HepG2 (cell line): ENCODE measurements around the gene BEAN1. TPM values are rescaled to one million over a fixed set of nuclear protein-coding genes. Genes with fewer than 3 reads are reported as not detected.
A peak's percentile ranks its signal among the peaks of the same experiment; 100 is the strongest.

Experiments used
- ATAC-seq: fragments of 200-7000 bp; cut with Tn5 transposase; 3 replicates; pipeline ENCODE4 v1.9.1; 2020; ENCODE audit warnings: mild to moderate bottlenecking, moderate library complexity
- BruUV-seq: library from RNA; stranded (reverse); fragments of 400-500 nt; replicated peaks from 2 replicates; lab custom pipeline; 2021; lab: Mats Ljungman, UMichigan
- CTCF ChIA-PET: fragments of 300-600 bp; formaldehyde crosslinking; extraction: SDS; loops from one replicate; lab custom pipeline; 2021; ENCODE audit warnings: low total read pairs, inconsistent platforms, low intra/inter-chr PET ratio; lab: Yijun Ruan, JAX
- POLR2A ChIA-PET: fragments of 350-600 bp; sonication (Branson Sonifier 250); formaldehyde crosslinking; loops from one replicate; lab custom pipeline; 2020; ENCODE audit warnings: antibody characterized with exemption, inconsistent platforms; lab: Yijun Ruan, JAX
- DNase-seq: peaks from one replicate; pipeline ENCODE4 v3.0.0-alpha.2; 2015; ENCODE audit warnings: low spot score
- FAIRE-seq: peaks from 3 replicates; lab custom pipeline; 2011; peaks lifted over from hg19 to GRCh38; lab: Jason Lieb, UNC
- H2AFZ ChIP-seq: one replicate; pipeline ENCODE4 v1.6.1; 2011; ENCODE audit warnings: low read length, inconsistent platforms
- H3K27ac ChIP-seq: fragments of 300-600 bp; 3 replicates; pipeline ENCODE4 v1.8.0; 2011; ENCODE audit warnings: mixed run types, mild to moderate bottlenecking, mixed read lengths, low read length, inconsistent platforms; ENCODE audit not compliant: insufficient read depth; ENCODE audit errors: extremely low read length
- H3K27me3 ChIP-seq, 2 experiments: fragments of 200-600 bp in 1 of 2; 2 replicates in 1 of 2; 3 replicates in 1 of 2; pipeline versions ENCODE4 v1.6.0 to v1.8.0; 2011; ENCODE audit warnings: low read length in 2 of 2, mild to moderate bottlenecking in 2 of 2, moderate library complexity in 2 of 2, inconsistent platforms in 1 of 2; ENCODE audit not compliant: insufficient read depth in 2 of 2, control insufficient read depth in 1 of 2
- H3K36me3 ChIP-seq, 2 experiments: fragments of 200-600 bp in 1 of 2; replicated peaks in 1 of 2; 2 replicates in 1 of 2; 3 replicates in 1 of 2; pipeline versions ENCODE4 v1.5.1 to v1.8.0; 2011; ENCODE audit warnings: low read length in 2 of 2, inconsistent platforms in 1 of 2; ENCODE audit not compliant: insufficient read depth in 2 of 2, control insufficient read depth in 1 of 2
- H3K4me1 ChIP-seq: 2 replicates; pipeline ENCODE4 v1.5.1; 2012; ENCODE audit warnings: low read length, inconsistent platforms; ENCODE audit not compliant: insufficient read depth
- H3K4me2 ChIP-seq: 2 replicates; pipeline ENCODE4 v1.6.0; 2011; ENCODE audit warnings: low read depth, low read length, inconsistent platforms
- H3K4me3 ChIP-seq, 3 experiments: fragments of 200-600 bp in 1 of 3; sonication (generic), shearing (Covaris generic) in 1 of 3; replicated peaks in 1 of 3; 2 replicates each; pipeline ENCODE4 v1.5.1; 2011 to 2016; ENCODE audit warnings: low read length in 3 of 3, inconsistent platforms in 2 of 3, low read depth in 2 of 3, mild to moderate bottlenecking in 2 of 3, control low read depth in 1 of 3, mixed read lengths in 1 of 3; ENCODE audit not compliant: insufficient read depth in 1 of 3
- H3K79me2 ChIP-seq: one replicate; pipeline ENCODE4 v1.6.1; 2011; ENCODE audit warnings: low read length, inconsistent platforms; ENCODE audit not compliant: insufficient read depth
- H3K9ac ChIP-seq: 2 replicates; pipeline ENCODE4 v1.6.0; 2011; ENCODE audit warnings: mild to moderate bottlenecking, low read depth, low read length, inconsistent platforms; ENCODE audit not compliant: insufficient read depth
- H3K9me3 ChIP-seq: 2 replicates; pipeline ENCODE4 v1.5.1; 2012; ENCODE audit warnings: mild to moderate bottlenecking, low read length
- H4K20me1 ChIP-seq: 2 replicates; pipeline ENCODE4 v1.6.0; 2011; ENCODE audit warnings: inconsistent platforms, mild to moderate bottlenecking, low read length, moderate library complexity; ENCODE audit not compliant: insufficient read depth
- ADNP ChIP-seq: sonication (generic); formaldehyde crosslinking; IDR thresholded peaks from 2 replicates; pipeline ENCODE4 v1.4.0; 2020; ENCODE audit warnings: missing genetic modification reagents
- CREB3 ChIP-seq: sonication (generic); formaldehyde crosslinking; IDR thresholded peaks from 2 replicates; pipeline ENCODE4 v1.5.0; 2020; ENCODE audit warnings: missing genetic modification reagents
- HMGA1 ChIP-seq: sonication (generic); formaldehyde crosslinking; conservative IDR thresholded peaks from 2 replicates; pipeline ENCODE4 v1.4.0; 2020; ENCODE audit warnings: missing genetic modification reagents
- HNF4A ChIP-seq: sonication (generic); formaldehyde crosslinking; IDR thresholded peaks from 2 replicates; pipeline ENCODE4 v1.4.0; 2020; ENCODE audit warnings: missing genetic modification reagents
- ISX ChIP-seq: sonication (generic); formaldehyde crosslinking; conservative IDR thresholded peaks from 2 replicates; pipeline ENCODE4 v1.5.0; 2020; ENCODE audit warnings: missing genetic modification reagents
- KDM5B ChIP-seq: sonication (generic); formaldehyde crosslinking; IDR thresholded peaks from 2 replicates; pipeline ENCODE4 v1.4.0; 2020; ENCODE audit warnings: missing genetic modification reagents, mild to moderate bottlenecking, borderline replicate concordance
- LRRFIP1 ChIP-seq: sonication (generic); formaldehyde crosslinking; conservative IDR thresholded peaks from 2 replicates; pipeline ENCODE4 v1.4.0; 2020; ENCODE audit warnings: missing genetic modification reagents
- ZFP36 ChIP-seq: fragments of 150-350 bp; IDR thresholded peaks from 2 replicates; pipeline ENCODE4 v1.6.1; 2018; ENCODE audit warnings: borderline replicate concordance, low read length, low read depth; ENCODE audit not compliant: partially characterized antibody
- ZMYM3 ChIP-seq: sonication (generic); formaldehyde crosslinking; IDR thresholded peaks from 2 replicates; pipeline ENCODE4 v1.5.1; 2020; ENCODE audit warnings: mild to moderate bottlenecking, missing genetic modification reagents
- ZNF496 ChIP-seq: sonication (generic); formaldehyde crosslinking; IDR thresholded peaks from 2 replicates; pipeline ENCODE4 v1.8.1; 2023; ENCODE audit warnings: mild to moderate bottlenecking, moderate library complexity, missing genetic modification reagents; ENCODE audit not compliant: insufficient replicate concordance
- ZNF737 ChIP-seq: sonication (generic); formaldehyde crosslinking; IDR thresholded peaks from 2 replicates; pipeline ENCODE4 v1.5.0; 2020; ENCODE audit warnings: missing genetic modification reagents, mild to moderate bottlenecking, borderline replicate concordance
- ZNF772 ChIP-seq: sonication (generic); formaldehyde crosslinking; IDR thresholded peaks from 2 replicates; pipeline ENCODE4 v1.5.0; 2020; ENCODE audit warnings: mild to moderate bottlenecking, missing genetic modification reagents
- WGBS: methylation state at CpG from one replicate; pipeline ENCODE4 v1.1.6; 2017; ENCODE audit warnings: low lambda C conversion rate; 5-methylcytosine and 5-hydroxymethylcytosine counted together
- in situ Hi-C: cut with HindIII; loops from 2 replicates; pipeline ENCODE4 v1.10.0; 2017; ENCODE audit warnings: low pct_unique_long_range_greater_than_20kb; ENCODE audit not compliant: extremely low pct_ligation_motif_present
- intact Hi-C: fragments of 100-400 bp; cut with micrococcal nuclease; formaldehyde crosslinking; loops from one replicate; pipeline ENCODE4 v1.10.0; 2022; ENCODE audit not compliant: unreplicated experiment
- polyA plus RNA-seq, 8 experiments: library from polyadenylated mRNA; depleted of rRNA in 3 of 8; stranded (reverse) in 7 of 8; unstranded in 1 of 8; fragments of >200 nt; fragmentation: Illumina TruSeq in 4 of 8; extraction: Trizol in 4 of 8; gene quantifications; 2 replicates each; pipeline versions ENCODE4 v1.2.1 to v1.2.3, GENCODE V29; 2011 to 2016; ENCODE audit warnings: low read depth in 4 of 8, missing spikeins in 1 of 8, mixed read lengths in 1 of 8; ENCODE audit not compliant: insufficient read depth in 1 of 8
- total RNA-seq, 5 experiments: library from RNA; depleted of rRNA; stranded (reverse); fragments of >200 nt; fragmentation: Illumina TruSeq; extraction: Trizol; gene quantifications; 2 replicates each; pipeline ENCODE4 v1.2.3, GENCODE V29; 2016; ENCODE audit warnings: low read depth in 1 of 5
- TF ChIP-seq, protein P1 (sequence below): fragments of 450-650 bp; IDR thresholded peaks from 2 replicates; pipeline ENCODE4 v1.6.1; 2017

The BEAN1 gene
- total and polyA plus RNA-seq, 2 of the 13 experiments (the other 11 are each of a cell fraction or from before 2014, with no cell fraction given) = 0.53 to 1.4 TPM

- CTCF ChIA-PET = no interaction called here
These were observed 26.4 kb upstream of the BEAN1 start for GRCh38 chr16:66400503-66401380.

GRCh38 chr16:66401610-66402009, 25.5 kb upstream of the BEAN1 start:
- CTCF ChIA-PET = no interaction called here
- Histone ChIP-seq H3K4me2 (no peak overlapping the region), H4K20me1 (no peaks in the 10 kb centered on the region), H3K4me1 (peaks cover 12% of the 10 kb centered on the region), H3K36me3 (no peaks in the 10 kb centered on the region), H3K27me3 (no peaks in the 10 kb centered on the region), H3K79me2 (no peaks in the 10 kb centered on the region), H3K9me3 (no peaks in the 10 kb centered on the region), H2AFZ (no peak overlapping the region), H3K27ac (no peak overlapping the region), H3K4me3 (no peak overlapping the region), H3K9ac (no peak overlapping the region)
- FAIRE-seq (no peak), DNase-seq (no peak), ATAC-seq (no peak)
- in situ Hi-C loops (loop anchor here (25.0 kb wide), 1 partner anchor 461 kb away; no protein-coding TSS in a partner anchor), intact Hi-C loops (no loop called here)
- POLR2A ChIA-PET = no interaction called here
- BruUV-seq = no TSS peak
- WGBS = 27% methylated on average over 3 of the region's 11 CpGs
- TF ChIP-seq HMGA1 (CRISPR knock-in tag) = no peak
- TF ChIP-seq ISX (CRISPR knock-in tag) = no peak
- no peak for TF ChIP-seq ADNP (CRISPR knock-in tag)
- no peak for TF ChIP-seq ZNF737 (CRISPR knock-in tag)
- no peak for TF ChIP-seq CREB3 (CRISPR knock-in tag)
- no peak for TF ChIP-seq LRRFIP1 (CRISPR knock-in tag)
- no peak for TF ChIP-seq KDM5B (CRISPR knock-in tag)
- no peak for TF ChIP-seq ZMYM3 (CRISPR knock-in tag)
- TF ChIP-seq ZNF772 (CRISPR knock-in tag) = no peak

More at GRCh38 chr16:66400503-66401380, 26.4 kb upstream of the BEAN1 start:
- H3K27ac ChIP-seq = no peak overlapping the region
- H3K4me3 ChIP-seq = no peak overlapping the region
- in situ Hi-C loops (loop anchor here (25.0 kb wide), 1 partner anchor 462 kb away; no protein-coding TSS in a partner anchor), intact Hi-C loops (no loop called here)
- no peak overlapping the region for H2AFZ ChIP-seq
- no peak for DNase-seq
- ATAC-seq = no peak
- H3K4me2 ChIP-seq = no peak overlapping the region
- 62% methylated on average over 17 of the region's 20 CpGs for WGBS
- H3K9me3 ChIP-seq = no peaks in the 10 kb centered on the region
- H4K20me1 ChIP-seq = no peaks in the 10 kb centered on the region
- no peaks in the 10 kb centered on the region for H3K27me3 ChIP-seq
- POLR2A ChIA-PET = no interaction called here
- no TSS peak for BruUV-seq
- H3K4me1 ChIP-seq = peaks cover 12% of the 10 kb centered on the region
- no peaks in the 10 kb centered on the region for H3K36me3 ChIP-seq
- H3K79me2 ChIP-seq = no peaks in the 10 kb centered on the region
- no peak overlapping the region for H3K9ac ChIP-seq
- TF ChIP-seq ZNF496 (CRISPR knock-in tag) (no peak), HNF4A (peak; percentile 13; the same call in 1 of the 2 replicates), ZMYM3 (CRISPR knock-in tag) (0 out of 2 replicates have a peak, but pooled peaks have one; percentile 23), ZFP36 (peak; percentile 48)
- TF ChIP-seq, protein P1, sequence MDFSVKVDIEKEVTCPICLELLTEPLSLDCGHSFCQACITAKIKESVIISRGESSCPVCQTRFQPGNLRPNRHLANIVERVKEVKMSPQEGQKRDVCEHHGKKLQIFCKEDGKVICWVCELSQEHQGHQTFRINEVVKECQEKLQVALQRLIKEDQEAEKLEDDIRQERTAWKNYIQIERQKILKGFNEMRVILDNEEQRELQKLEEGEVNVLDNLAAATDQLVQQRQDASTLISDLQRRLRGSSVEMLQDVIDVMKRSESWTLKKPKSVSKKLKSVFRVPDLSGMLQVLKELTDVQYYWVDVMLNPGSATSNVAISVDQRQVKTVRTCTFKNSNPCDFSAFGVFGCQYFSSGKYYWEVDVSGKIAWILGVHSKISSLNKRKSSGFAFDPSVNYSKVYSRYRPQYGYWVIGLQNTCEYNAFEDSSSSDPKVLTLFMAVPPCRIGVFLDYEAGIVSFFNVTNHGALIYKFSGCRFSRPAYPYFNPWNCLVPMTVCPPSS = no peak
- no peak for FAIRE-seq
